ENCODE results near the gene DLG2. TPM values are rescaled to one million over a fixed set of nuclear protein-coding genes. Genes with fewer than 3 reads are reported as not detected.

The DLG2 gene
- total RNA-seq, 1 donor from 2014 or later: 0.26 TPM

GRCh38 chr11:84969103-84969502 is 658.0 kb downstream of the DLG2 start:
- H3K36me3 ChIP-seq (ENCODE audit: control insufficient read depth, insufficient read depth, low read length): no peaks in the 10 kb centered on the region
- no peak for DNase-seq (ENCODE audit: low read depth)
- no peak for FAIRE-seq
- H3K27me3 ChIP-seq (ENCODE audit: control insufficient read depth, insufficient read depth, low read length): no peaks in the 10 kb centered on the region
- no peak overlapping the region for H3K4me3 ChIP-seq (ENCODE audit: low read depth, low read length)
- TF ChIP-seq CTCF (IDR thresholded peaks at IDR 0.05; ENCODE audit: insufficient read depth, low read length, severe bottlenecking): no peak

- H3K36me3 ChIP-seq (ENCODE audit: control insufficient read depth, insufficient read depth, low read length): no peaks in the 10 kb centered on the region
- FAIRE-seq (no peak), DNase-seq (ENCODE audit: low read depth) (no peak)
- no peaks in the 10 kb centered on the region for H3K27me3 ChIP-seq (ENCODE audit: control insufficient read depth, insufficient read depth, low read length)
- no peak for TF ChIP-seq CTCF (IDR thresholded peaks at IDR 0.05; ENCODE audit: insufficient read depth, low read length, severe bottlenecking)
- H3K4me3 ChIP-seq (ENCODE audit: low read depth, low read length): no peak overlapping the region
Measured at GRCh38 chr11:84965484-84965883, 661.7 kb downstream of the DLG2 start.

- DNase-seq (ENCODE audit: low read depth): no peak
- no peak for TF ChIP-seq CTCF (IDR thresholded peaks at IDR 0.05; ENCODE audit: insufficient read depth, low read length, severe bottlenecking)
- H3K36me3 ChIP-seq (ENCODE audit: control insufficient read depth, insufficient read depth, low read length): no peaks in the 10 kb centered on the region
- H3K4me3 ChIP-seq (ENCODE audit: low read depth, low read length): no peak overlapping the region
- FAIRE-seq: no peak
- H3K27me3 ChIP-seq (ENCODE audit: control insufficient read depth, insufficient read depth, low read length): no peaks in the 10 kb centered on the region
Measured at GRCh38 chr11:84963240-84963639, 663.9 kb downstream of the DLG2 start.

GRCh38 chr11:84962018-84962417 is 665.1 kb downstream of the DLG2 start:
- FAIRE-seq: no peak
- no peak for TF ChIP-seq CTCF (IDR thresholded peaks at IDR 0.05; ENCODE audit: insufficient read depth, low read length, severe bottlenecking)
- Histone ChIP-seq H3K27me3 (ENCODE audit: control insufficient read depth, insufficient read depth, low read length) (no peaks in the 10 kb centered on the region), H3K4me3 (ENCODE audit: low read depth, low read length) (no peak overlapping the region), H3K36me3 (ENCODE audit: control insufficient read depth, insufficient read depth, low read length) (no peaks in the 10 kb centered on the region)
- no peak for DNase-seq (ENCODE audit: low read depth)

- no peak for TF ChIP-seq CTCF (IDR thresholded peaks at IDR 0.05; ENCODE audit: insufficient read depth, low read length, severe bottlenecking)
- FAIRE-seq (no peak), DNase-seq (ENCODE audit: low read depth) (no peak)
- Histone ChIP-seq H3K27me3 (ENCODE audit: control insufficient read depth, insufficient read depth, low read length) (no peaks in the 10 kb centered on the region), H3K4me3 (ENCODE audit: low read depth, low read length) (no peak overlapping the region), H3K36me3 (ENCODE audit: control insufficient read depth, insufficient read depth, low read length) (no peaks in the 10 kb centered on the region)
Measured at GRCh38 chr11:84958295-84958694, 668.8 kb downstream of the DLG2 start.

- Histone ChIP-seq H3K36me3 (ENCODE audit: control insufficient read depth, insufficient read depth, low read length) (no peaks in the 10 kb centered on the region), H3K27me3 (ENCODE audit: control insufficient read depth, insufficient read depth, low read length) (no peaks in the 10 kb centered on the region), H3K4me3 (ENCODE audit: low read depth, low read length) (no peak overlapping the region)
- DNase-seq (ENCODE audit: low read depth) (no peak), FAIRE-seq (no peak)
- TF ChIP-seq CTCF (IDR thresholded peaks at IDR 0.05; ENCODE audit: insufficient read depth, low read length, severe bottlenecking): no peak
Measured at GRCh38 chr11:84950569-84951270, 676.4 kb downstream of the DLG2 start.

All from bronchial epithelial cell (primary cell).